NT2/D1 (cell line): ENCODE results near the gene HOXC10.

Experiments
- DNase-seq: peaks from one replicate; pipeline ENCODE4 v3.0.0-alpha.2; 2011; ENCODE audit warnings: low read depth, low spot score
- H3K27me3 ChIP-seq: 2 replicates; pipeline ENCODE4 v1.6.0; 2011; ENCODE audit warnings: mild to moderate bottlenecking; ENCODE audit not compliant: insufficient read length, insufficient read depth
- H3K36me3 ChIP-seq: 2 replicates; pipeline ENCODE4 v1.6.1; 2011; ENCODE audit warnings: mild to moderate bottlenecking, low read length, mixed read lengths; ENCODE audit not compliant: insufficient read depth, insufficient read length
- H3K4me1 ChIP-seq: 2 replicates; pipeline ENCODE4 v1.5.1; 2011; ENCODE audit not compliant: insufficient read depth, insufficient read length
- H3K4me3 ChIP-seq: 2 replicates; pipeline ENCODE4 v1.5.1; 2011; ENCODE audit warnings: low read depth; ENCODE audit not compliant: insufficient read length
- H3K9ac ChIP-seq: 2 replicates; pipeline ENCODE4 v1.6.0; 2011; ENCODE audit warnings: low read depth; ENCODE audit not compliant: insufficient read length
- H3K9me3 ChIP-seq: 2 replicates; pipeline ENCODE4 v1.5.1; 2011; ENCODE audit warnings: mild to moderate bottlenecking, low read length; ENCODE audit not compliant: insufficient read depth
- SUZ12 ChIP-seq: IDR thresholded peaks from 2 replicates; pipeline ENCODE4 v1.6.1; 2011; ENCODE audit not compliant: insufficient read length, insufficient read depth; ENCODE audit errors: extremely low read depth
- YY1 ChIP-seq: IDR thresholded peaks from 2 replicates; pipeline ENCODE4 v1.6.1; 2011; ENCODE audit not compliant: insufficient read length, insufficient read depth
- ZNF274 ChIP-seq: IDR thresholded peaks from 2 replicates; pipeline ENCODE4 v1.6.1; 2011; ENCODE audit warnings: mild to moderate bottlenecking, low read depth, low read length

HOXC10 gene

DNA sequence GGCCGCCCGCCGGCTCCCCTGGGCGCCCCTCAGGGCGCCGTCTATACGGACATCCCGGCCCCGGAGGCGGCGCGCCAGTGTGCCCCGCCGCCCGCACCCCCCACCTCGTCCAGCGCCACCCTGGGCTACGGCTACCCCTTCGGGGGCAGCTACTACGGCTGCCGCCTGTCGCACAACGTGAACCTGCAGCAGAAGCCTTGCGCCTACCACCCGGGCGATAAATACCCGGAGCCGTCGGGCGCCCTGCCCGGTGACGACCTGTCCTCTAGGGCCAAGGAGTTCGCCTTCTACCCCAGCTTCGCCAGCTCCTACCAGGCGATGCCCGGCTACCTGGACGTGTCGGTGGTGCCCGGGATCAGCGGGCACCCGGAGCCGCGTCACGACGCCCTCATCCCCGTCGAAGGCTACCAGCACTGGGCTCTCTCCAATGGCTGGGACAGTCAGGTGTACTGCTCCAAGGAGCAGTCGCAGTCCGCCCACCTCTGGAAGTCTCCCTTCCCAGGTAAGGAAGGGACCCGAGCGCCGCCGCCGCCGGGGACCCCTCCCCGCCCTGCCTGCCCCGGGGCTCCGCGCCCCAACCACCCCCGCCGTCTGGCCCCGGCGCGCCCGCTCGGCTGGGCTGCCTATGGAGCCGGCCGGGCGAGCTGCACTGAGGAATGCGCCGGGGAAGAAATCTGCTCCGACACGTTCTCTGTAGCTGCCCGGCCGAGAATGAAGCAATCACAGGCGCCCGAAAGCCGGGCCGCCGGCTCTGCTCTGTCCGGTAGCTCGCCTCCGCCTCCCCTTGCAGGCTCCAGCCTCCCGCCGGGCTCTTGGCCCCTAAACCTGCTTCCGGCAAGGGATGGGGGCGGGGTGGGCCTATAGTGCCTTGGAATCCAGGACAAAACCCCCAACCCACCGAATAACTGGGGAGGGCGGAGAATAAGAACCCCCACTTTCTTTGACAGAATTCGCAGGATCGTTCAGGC lies 45.5 kb upstream of the HOXC10 start:
- H3K9me3 ChIP-seq: no peaks in the 10 kb centered on the region
- peaks cover 62% of the 10 kb centered on the region for H3K27me3 ChIP-seq
- H3K4me1 ChIP-seq: peaks cover 2% of the 10 kb centered on the region
- H3K36me3 ChIP-seq: no peaks in the 10 kb centered on the region
- H3K9ac ChIP-seq: peak overlapping the region; percentile 58
- H3K4me3 ChIP-seq: peak overlapping the region; percentile 44
- peak; percentile 18 for DNase-seq
- TF ChIP-seq YY1 (no peak), SUZ12 (no peak), ZNF274 (no peak)

DNA sequence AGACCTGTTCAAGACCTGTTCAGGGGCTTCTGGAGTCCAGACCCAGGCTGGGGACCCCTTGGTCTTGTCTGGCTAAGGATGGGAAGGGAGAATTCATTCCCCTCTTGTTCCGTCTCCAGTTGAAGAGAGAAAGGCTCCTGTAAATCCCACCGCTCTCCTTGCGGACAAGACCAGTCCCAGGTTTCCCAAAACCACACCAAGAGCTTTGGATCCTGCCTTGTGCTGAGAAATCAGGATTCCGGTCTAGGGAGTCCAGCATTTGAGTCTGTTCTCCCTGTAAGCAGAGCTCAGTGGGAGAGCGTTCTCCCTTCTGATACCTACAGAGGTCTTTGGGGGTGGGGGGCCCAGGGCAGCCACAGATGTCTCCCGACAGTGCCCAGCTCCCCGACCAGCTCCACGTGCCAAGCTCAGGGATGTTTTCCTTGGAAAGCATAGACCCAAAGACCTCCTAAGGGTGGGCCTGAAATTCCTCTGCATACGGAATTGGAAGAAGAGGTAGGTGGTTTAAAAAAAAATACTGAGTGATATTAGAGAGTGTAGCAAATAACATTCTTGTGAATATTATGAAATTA lies 44.4 kb upstream of the HOXC10 start:
- DNase-seq: no peak
- TF ChIP-seq ZNF274 (no peak), SUZ12 (no peak), YY1 (no peak)
- Histone ChIP-seq H3K9ac (no peak overlapping the region), H3K4me3 (peak overlapping the region; percentile 44), H3K4me1 (peaks cover 2% of the 10 kb centered on the region), H3K36me3 (peaks cover 4% of the 10 kb centered on the region), H3K9me3 (no peaks in the 10 kb centered on the region), H3K27me3 (peaks cover 59% of the 10 kb centered on the region)

DNA sequence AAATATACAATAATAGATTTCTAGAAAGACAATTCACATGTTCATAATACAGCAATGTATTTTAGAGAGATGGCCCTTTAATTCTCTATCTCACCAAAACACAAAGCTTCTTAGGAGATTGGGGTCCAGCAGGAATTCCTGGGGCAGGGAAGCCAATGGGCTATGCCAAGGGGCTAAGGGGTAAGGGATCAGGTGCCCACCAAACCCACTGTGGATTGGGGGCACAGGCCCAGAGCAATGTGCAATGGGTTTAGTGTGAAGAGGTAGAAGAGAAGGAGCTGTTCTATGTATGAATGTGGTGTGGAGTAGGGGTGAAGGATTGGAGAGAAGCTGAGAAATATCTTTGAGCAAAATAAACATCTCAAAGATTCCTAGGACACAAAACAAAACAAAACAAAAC lies 43.8 kb upstream of the HOXC10 start:
- H3K27me3 ChIP-seq: peaks cover 58% of the 10 kb centered on the region
- DNase-seq: no peak

DNA sequence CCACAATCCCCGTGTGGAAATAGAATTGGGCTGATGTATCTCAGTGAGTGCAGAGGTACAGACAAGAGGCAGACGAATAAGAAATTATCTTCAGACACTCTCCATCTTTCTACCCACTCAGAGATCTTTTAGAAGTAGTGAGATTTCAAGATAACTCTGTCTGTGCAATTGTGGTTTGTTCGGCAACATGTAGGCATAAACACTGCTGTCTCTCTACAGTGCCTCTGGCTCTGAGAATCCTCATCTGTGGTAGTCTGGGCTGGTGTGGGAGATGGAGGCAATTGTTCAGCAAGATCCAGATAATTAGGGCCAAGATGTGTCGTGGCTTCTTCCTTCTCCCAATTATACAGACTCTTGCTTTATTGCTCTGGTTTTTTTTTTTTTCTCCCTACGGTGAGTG lies 43.2 kb upstream of the HOXC10 start:
- TF ChIP-seq SUZ12 (no peak), YY1 (no peak), ZNF274 (no peak)
- Histone ChIP-seq H3K4me1 (peaks cover 2% of the 10 kb centered on the region), H3K9ac (no peak overlapping the region), H3K9me3 (no peaks in the 10 kb centered on the region), H3K36me3 (peaks cover 5% of the 10 kb centered on the region), H3K27me3 (peaks cover 58% of the 10 kb centered on the region), H3K4me3 (no peak overlapping the region)
- DNase-seq: no peak

More for the DNA sequence above, 43.8 kb upstream of the HOXC10 start:
- no peak for TF ChIP-seq ZNF274
- TF ChIP-seq SUZ12: no peak
- no peak for TF ChIP-seq YY1
- Histone ChIP-seq H3K9me3 (no peaks in the 10 kb centered on the region), H3K4me1 (peaks cover 2% of the 10 kb centered on the region), H3K4me3 (no peak overlapping the region), H3K9ac (no peak overlapping the region), H3K36me3 (peaks cover 5% of the 10 kb centered on the region)

DNA sequence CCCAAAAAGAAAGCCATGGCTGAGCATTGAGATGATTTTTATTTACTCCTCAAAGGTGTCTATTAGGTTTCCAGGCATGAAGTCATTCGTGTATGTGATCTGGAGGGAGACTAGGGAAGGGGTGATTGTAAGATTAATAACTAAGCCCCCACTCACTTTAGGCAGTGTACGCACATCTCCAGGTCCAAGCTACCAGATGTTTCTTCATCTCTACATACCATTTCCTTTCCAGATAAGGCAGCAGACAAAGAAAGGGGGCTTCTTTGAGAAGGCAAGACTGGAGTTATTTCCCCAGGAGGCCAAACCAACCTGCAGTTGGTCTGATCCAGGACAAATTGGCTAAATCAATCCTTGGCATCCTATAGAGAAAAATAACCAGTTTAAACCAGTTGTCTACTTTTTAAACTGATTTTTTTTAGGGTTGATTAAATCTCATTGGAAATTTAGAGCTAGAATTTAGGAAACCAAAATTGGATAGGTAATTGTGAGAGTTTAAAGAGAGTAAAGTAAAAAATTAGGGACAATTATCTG lies 42.4 kb upstream of the HOXC10 start:
- peaks cover 2% of the 10 kb centered on the region for H3K4me1 ChIP-seq
- peaks cover 5% of the 10 kb centered on the region for H3K36me3 ChIP-seq
- no peak for DNase-seq
- H3K9ac ChIP-seq: no peak overlapping the region
- H3K9me3 ChIP-seq: no peaks in the 10 kb centered on the region
- H3K27me3 ChIP-seq: peaks cover 57% of the 10 kb centered on the region
- H3K4me3 ChIP-seq: no peak overlapping the region
- TF ChIP-seq ZNF274: no peak
- TF ChIP-seq YY1: no peak
- TF ChIP-seq SUZ12: no peak

DNA sequence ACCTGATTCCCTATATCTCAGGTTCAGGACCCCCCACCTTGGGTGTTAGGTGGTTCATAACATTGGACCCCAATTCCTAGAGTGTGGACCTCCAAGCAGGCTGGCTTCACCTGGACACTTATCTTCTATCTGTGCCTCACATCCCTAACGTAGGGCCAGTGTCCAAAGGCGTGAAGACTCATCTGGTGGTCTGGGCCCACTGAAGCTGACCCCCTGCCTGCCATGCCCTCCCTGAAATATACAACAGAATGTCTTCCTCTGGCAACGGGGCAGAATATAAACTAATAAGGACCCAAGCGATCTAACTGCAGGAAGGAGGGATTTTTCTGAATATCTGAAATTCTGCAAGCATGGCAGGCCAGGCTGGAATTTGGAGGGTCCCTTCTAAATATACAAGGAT lies 40.7 kb upstream of the HOXC10 start:
- H3K9ac ChIP-seq: no peak overlapping the region
- TF ChIP-seq ZNF274 (no peak), YY1 (no peak), SUZ12 (no peak)
- H3K27me3 ChIP-seq: peaks cover 63% of the 10 kb centered on the region
- peaks cover under 1% of the 10 kb centered on the region for H3K4me1 ChIP-seq
- H3K9me3 ChIP-seq: no peaks in the 10 kb centered on the region
- peaks cover 5% of the 10 kb centered on the region for H3K36me3 ChIP-seq
- H3K4me3 ChIP-seq: no peak overlapping the region
- no peak for DNase-seq
